ENCODE data around the gene PLSCR2. TPM values are rescaled to one million over a fixed set of nuclear protein-coding genes. Genes with fewer than 3 reads are reported as not detected.
"Not testable (repeated sequence)": the region's sequence is repeated elsewhere in the genome, so short reads cannot be mapped to it uniquely, and the experiment has no call there.

PLSCR2 gene
- total RNA-seq, 1 experiment from 2014 or later: not detected

DNA sequence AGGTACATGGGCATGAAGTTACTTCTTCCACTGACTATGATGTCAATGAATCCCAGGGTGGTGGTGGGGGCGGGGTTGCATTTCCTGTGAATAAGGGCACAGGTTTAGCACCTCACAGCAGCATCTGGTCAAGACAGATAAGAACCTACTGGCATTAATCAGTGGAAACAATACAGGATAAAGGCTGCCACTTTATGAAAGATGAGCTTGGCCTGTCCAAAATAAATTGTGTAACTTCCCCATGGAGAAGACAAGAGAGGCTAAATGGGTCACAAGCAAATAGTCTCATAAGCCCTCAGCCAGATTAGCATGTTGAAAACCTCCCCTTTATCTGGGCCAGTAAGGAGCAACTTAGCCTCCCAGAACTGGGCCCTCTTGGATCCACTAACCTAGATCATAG lies 27.4 kb upstream of the PLSCR2 start:
- Histone ChIP-seq H3K4me3 (no peak overlapping the region), H3K27me3 (no peaks in the 10 kb centered on the region), H3K9me3 (peaks cover 8% of the 10 kb centered on the region), H3K36me3 (no peaks in the 10 kb centered on the region)
- no peak for DNase-seq

DNA sequence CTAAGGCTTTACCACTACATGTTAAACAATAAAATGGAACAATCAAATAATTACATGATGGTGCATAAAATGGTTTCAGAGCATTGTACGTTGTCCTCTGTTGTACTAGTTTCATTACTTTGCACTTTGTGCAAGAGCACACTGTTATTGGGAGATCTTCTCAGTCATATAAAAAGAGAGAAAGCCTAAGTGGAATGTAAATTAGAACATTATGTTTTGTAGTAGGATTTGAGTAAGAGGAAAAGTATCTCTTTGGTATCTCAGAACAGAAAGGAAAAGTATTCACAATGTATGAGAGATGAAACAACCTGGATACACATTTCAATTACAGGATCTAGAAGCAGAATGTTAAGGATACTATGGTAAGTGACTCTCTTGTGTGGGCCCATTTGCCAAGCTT lies 26.9 kb upstream of the PLSCR2 start:
- H3K36me3 ChIP-seq: no peaks in the 10 kb centered on the region
- H3K4me3 ChIP-seq: no peak overlapping the region
- peaks cover 11% of the 10 kb centered on the region for H3K9me3 ChIP-seq
- H3K27me3 ChIP-seq: no peaks in the 10 kb centered on the region
- no peak for DNase-seq

DNA sequence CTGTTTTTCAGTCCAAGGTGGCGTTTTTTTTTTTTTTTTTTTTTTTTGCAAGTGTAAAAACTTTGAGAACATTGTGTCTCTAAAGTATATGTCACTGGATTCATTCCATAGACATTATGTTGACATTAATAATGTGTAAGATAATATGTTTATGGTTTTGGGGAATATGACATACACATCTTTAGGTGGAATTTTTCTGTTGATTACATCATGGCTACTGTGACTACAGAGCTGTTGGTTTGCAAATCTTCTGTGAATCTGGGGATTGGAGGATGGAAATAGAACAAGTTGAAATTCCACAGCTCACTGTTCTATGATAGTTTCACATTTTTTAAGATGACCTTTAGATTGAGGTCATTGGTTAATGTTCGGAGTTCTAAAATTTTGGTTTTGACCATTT lies 24.4 kb upstream of the PLSCR2 start:
- Histone ChIP-seq H3K9me3 (peaks cover 17% of the 10 kb centered on the region), H3K4me3 (no peak overlapping the region), H3K27me3 (no peaks in the 10 kb centered on the region), H3K36me3 (no peaks in the 10 kb centered on the region)
- no peak for DNase-seq

DNA sequence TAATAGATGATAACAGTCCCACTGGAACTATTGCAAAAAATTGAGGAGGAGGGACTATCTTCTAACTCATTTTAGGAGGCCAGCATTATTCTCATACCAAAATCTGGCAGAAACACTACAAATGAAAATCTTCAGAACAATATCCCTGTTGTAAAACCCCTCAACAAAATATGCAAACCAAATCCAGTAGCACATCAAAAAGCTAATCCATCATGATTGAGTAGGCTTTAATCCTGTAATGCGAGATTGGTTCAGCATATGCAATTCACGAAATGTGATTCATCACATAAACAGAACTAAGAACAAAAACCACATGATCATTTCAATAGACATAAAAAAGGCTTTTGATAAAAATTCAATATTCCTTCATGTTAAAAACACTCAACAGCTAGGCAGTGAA lies 23.9 kb upstream of the PLSCR2 start:
- no peak for DNase-seq
- no peaks in the 10 kb centered on the region for H3K36me3 ChIP-seq
- H3K4me3 ChIP-seq: no peak overlapping the region
- H3K27me3 ChIP-seq: no peaks in the 10 kb centered on the region
- peaks cover 20% of the 10 kb centered on the region for H3K9me3 ChIP-seq

DNA sequence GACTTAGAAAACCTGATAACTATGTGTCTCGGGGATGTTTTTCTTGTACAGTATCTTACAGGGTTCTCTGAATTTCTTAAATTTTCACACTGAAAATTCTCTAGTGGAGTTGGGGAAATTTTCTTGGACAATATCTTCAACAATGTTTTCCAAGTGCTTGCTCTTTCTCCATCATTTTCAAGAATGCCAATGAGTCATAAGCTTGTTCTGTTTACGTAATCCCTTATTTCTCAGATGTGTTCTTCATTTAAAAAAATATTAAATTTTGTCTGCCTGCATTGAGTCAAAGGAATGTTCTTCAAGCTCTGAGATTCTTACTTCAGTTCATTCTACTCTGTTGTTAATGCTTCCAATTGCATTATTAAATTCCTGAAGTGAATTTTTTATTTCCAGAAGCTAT lies 21.9 kb upstream of the PLSCR2 start:
- Histone ChIP-seq H3K27me3 (no peaks in the 10 kb centered on the region), H3K4me3 (no peak overlapping the region), H3K36me3 (no peaks in the 10 kb centered on the region), H3K9me3 (peaks cover 20% of the 10 kb centered on the region)
- DNase-seq: no peak

DNA sequence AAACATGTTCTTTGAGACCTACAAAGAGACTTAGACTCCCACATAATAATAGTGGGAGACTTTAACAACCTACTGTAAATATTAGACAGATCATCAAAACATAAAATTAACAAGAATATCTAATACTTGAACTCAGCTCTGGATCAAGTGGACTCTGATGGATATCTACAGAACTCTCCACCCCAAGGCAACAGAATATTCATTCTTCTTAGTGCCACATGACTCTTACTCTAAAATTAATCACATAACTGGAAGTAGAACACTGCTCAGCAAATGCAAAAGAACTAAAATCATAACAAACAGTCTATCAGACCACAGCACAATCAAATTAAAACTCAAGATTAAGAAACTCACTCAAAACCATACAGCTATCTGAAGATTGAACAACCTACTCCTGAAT lies 15.9 kb upstream of the PLSCR2 start:
- H3K36me3 ChIP-seq: no peaks in the 10 kb centered on the region
- no peak overlapping the region for H3K4me3 ChIP-seq
- H3K9me3 ChIP-seq: peaks cover 10% of the 10 kb centered on the region
- no peak for DNase-seq
- H3K27me3 ChIP-seq: no peaks in the 10 kb centered on the region

DNA sequence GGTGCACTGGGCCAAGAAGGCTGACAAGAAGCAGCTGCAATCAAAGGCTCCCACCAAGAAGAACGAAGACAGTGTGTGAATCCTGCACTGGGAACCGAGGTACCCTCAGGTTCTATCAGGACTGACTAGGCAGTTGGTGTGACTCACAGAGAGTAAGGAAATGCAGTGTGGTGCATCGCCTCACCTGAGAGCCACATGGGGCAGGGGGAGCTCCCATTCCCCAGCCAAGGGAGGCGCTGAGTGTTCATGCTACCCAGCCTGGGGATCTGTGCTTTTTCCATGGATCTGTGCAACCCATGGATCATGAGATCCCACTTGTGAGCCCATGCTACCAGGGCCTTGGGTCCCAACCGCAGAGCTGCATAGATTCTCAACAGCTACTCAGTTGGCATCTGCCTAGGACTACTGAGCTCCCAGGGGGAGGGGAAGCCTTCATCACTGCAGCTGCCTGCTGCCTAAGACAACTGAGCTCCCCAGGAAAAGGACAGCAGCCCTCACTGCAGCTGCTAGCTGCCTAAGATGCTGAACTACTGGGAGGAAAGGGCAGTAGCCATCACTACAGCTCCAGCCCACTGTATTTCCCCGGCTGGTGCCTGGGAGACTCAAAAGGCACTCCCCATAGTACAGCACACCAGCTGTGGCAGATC lies 6.9 kb upstream of the PLSCR2 start:
- no peak overlapping the region for H3K4me3 ChIP-seq
- no peak for DNase-seq
- no peaks in the 10 kb centered on the region for H3K36me3 ChIP-seq
- H3K27me3 ChIP-seq: no peaks in the 10 kb centered on the region
- H3K9me3 ChIP-seq: peaks cover 8% of the 10 kb centered on the region

DNA sequence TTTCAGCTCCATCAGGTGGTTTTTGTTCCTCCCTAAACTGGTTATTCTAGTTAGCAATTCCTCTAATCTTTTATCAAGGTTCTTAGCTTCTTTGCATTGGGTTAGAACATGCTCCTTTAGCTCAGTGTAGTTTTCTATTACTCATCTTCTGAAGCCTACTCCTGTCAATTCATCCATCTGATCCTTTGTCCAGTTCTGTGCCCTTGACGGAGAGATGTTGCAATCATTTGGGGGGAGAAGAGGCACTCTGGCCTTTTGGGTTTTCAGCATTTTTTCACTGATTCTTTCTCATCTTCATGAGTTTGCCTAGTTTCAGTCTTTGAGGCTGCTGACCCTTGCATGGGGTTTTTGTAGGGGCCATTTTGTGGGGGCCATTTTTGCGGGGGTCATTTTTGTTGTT lies 5.6 kb upstream of the PLSCR2 start:
- H3K27me3 ChIP-seq, H3K36me3 ChIP-seq, H3K9me3 ChIP-seq, H3K4me3 ChIP-seq, DNase-seq: not testable (repeated sequence)

DNA sequence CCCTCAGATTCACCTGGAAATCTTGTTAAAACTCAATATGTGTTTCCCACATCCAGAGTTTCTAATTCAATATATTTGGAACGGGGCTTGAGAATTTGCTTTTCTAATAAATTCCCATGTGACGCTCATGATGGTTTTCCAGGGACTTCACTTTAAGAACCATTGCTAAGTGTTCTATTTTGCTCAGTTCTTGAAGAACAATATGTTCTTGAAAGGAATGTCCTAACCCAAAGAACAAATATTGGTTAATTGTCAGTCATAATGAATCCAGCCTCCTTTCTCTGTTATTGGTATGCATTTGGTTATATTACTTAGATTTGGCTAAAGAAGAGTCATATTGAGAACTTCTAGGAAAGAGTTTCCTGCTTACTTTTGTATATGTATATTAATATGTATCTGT lies 4.4 kb upstream of the PLSCR2 start:
- H3K27me3 ChIP-seq: no peaks in the 10 kb centered on the region
- 0 out of 2 replicates have a peak, but pooled peaks cover 3% of the 10 kb centered on the region for H3K9me3 ChIP-seq
- no peak overlapping the region for H3K4me3 ChIP-seq
- no peaks in the 10 kb centered on the region for H3K36me3 ChIP-seq
- no peak for DNase-seq

DNA sequence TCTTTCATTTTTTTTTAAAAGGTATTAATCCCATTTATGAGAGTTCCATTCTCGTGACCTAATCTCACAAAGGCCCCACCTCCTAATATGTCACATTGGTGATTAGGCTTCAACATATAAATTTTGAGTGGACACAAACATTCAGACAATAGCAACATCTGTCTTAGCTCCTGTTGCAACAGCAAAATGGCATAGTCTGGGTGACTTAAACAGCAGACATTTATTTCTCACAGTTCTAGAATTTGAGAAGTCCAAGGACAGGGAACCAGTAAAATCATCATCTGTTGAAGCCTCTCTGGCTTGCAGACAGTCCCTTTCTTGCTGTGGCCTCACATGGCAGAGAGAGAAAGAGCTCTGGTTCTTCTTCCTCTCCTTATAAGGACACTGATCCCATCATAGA lies 3.2 kb upstream of the PLSCR2 start:
- no peaks in the 10 kb centered on the region for H3K27me3 ChIP-seq
- DNase-seq: no peak
- H3K9me3 ChIP-seq: no peaks in the 10 kb centered on the region
- H3K36me3 ChIP-seq: no peaks in the 10 kb centered on the region
- H3K4me3 ChIP-seq: no peak overlapping the region

DNA sequence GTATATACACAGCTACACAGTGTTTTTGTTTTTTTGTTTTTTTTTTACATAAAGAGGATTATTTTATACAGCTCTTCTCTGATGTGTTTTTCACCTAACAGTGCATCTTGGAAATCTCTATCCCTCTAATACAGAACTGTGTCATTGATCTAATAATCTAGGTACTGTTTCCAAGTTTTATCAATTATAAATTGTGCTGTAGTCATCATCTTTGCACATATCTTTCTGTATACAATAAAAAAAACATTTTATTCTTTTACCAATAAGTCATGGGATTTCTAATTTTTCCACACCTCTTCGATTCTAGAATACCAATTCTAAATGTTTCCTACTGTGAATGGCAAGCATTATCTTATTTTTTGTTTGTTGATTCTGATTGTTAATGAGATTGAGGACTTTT lies 1.7 kb upstream of the PLSCR2 start:
- Histone ChIP-seq H3K4me3 (no peak overlapping the region), H3K9me3 (no peaks in the 10 kb centered on the region), H3K36me3 (no peaks in the 10 kb centered on the region), H3K27me3 (no peaks in the 10 kb centered on the region)
- DNase-seq: no peak

DNA sequence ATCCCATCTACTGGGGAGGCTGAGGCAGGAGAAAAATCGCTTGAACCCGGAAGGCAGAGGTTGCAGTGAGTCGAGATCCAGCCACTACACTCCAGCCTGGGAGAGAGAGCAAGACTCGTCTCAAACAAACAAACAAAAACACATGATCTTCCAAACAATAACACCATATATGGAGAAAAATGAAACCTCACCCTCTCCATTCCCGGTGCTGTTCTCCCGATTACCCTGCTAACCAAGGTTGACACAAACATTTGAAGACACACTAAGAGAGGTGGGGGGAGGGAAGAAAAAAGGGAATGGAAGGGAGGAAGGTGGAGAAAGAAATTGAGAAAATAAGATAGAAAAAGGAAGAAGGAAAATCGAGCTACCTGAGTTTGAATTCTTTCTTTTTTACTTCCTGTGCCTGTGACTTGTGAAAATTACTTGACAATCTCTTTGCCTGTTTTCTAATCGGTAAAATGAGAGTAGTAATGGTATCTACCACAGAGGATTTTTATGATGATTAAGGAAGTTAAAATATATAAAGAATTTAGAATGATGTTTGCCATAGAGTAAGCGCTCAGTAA lies 1.1 kb upstream of the PLSCR2 start:
- Histone ChIP-seq H3K4me3 (no peak overlapping the region), H3K27me3 (no peaks in the 10 kb centered on the region), H3K9me3 (no peaks in the 10 kb centered on the region), H3K36me3 (no peaks in the 10 kb centered on the region)
- no peak for DNase-seq

DNA sequence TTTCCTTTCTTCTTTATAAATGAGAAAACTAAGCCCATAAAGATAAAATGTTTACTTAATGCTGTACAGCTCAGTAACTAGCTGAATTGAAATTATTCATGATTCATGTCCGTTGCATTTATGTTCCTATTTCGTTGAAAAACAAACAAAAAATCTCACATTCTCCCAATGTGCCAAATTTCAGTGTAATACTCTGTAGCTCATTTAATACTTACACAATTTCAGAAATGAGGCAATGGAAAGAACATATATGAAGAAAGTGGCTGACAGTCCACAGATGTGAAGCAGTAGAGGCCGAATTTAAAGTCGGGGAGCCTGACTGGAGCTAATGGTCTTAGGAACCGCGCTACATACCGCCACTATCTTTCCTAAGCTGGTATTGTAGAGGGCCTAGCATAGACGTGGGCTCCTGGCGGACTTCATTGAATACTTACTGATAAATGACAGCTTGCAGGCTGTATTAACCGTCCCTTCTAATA lies 651 bp downstream of the PLSCR2 start:
- DNase-seq: peak; percentile 11
- H3K9me3 ChIP-seq: no peaks in the 10 kb centered on the region
- H3K4me3 ChIP-seq: no peak overlapping the region
- no peaks in the 10 kb centered on the region for H3K27me3 ChIP-seq
- no peaks in the 10 kb centered on the region for H3K36me3 ChIP-seq

DNA sequence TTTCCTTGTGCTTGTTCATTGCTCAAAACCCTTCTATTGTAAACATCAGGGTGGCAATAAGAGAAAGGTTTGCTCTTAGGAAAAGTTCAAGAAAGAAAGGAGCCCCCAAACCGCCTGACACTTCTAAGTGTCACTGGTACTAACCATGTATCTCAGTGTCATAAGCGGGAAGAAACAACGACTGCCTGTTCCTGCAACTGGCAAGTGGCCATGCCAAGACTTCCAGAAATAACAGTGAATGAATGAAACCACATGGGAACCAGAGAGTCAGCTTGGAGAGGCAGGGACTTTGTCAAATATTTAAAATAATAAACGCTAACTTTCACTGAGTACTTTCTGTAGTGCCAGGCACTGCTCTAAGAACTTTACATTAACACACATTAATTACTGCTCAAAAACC lies 1.1 kb downstream of the PLSCR2 start:
- Histone ChIP-seq H3K27me3 (no peaks in the 10 kb centered on the region), H3K4me3 (no peak overlapping the region), H3K9me3 (no peaks in the 10 kb centered on the region), H3K36me3 (no peaks in the 10 kb centered on the region)
- DNase-seq: peak; percentile 69

DNA sequence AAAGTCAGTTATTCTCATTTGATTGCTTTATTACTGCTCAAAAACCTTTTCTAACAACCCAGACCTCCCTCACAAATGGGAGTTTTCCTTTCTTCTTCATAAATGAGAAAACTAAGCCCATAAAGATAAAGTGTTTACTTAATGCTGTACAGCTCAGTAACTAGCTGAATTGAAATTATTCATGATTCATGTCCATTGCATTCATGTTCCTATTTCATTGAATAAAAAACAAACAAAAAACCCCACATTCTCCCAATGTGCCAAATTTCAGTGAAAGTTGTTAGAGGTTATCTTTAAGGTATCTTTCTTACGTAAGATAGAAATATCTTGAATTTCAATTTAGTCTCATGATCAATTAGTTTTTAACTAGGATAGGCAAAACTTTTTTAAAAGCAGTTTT lies 2.8 kb downstream of the PLSCR2 start:
- no peaks in the 10 kb centered on the region for H3K27me3 ChIP-seq
- no peaks in the 10 kb centered on the region for H3K36me3 ChIP-seq
- no peak for DNase-seq
- H3K9me3 ChIP-seq: no peaks in the 10 kb centered on the region
- H3K4me3 ChIP-seq: no peak overlapping the region

DNA sequence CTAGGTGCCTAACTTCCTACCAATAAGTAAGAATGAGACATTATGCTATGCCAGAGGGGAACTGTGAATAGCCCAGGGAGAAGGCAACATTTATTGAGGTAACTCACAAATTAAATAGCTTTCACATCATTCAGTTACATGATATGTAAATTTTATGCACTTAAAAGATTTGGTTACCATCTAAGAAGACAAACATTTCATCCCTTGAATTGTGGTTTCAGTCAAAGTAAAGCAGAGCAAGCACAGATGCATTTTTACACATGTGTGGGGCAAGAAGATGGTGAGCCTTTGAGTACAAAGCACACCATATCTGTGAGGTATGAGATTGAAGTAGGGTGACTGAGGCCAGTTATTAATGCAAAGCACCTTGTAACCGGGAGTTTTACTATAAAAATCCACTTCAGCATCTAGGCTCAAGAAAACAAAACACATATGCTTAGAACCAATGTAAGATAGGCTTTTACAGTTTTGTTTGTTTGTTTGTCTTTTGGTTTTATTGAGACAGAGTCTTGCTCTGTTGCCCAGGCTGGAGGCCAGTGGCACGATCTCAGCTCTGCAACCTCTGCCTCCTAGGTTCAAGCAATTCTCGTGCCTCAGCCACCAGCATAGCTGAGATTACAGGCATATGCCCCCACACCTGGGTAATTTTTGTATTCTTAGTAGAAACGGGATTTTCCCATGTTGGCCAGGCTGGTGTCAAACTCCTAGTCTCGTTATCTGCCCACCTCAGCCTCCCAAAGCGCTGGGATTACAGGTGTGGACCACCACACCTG lies 3.5 kb downstream of the PLSCR2 start:
- peak; percentile 25 for DNase-seq
- no peaks in the 10 kb centered on the region for H3K36me3 ChIP-seq
- no peaks in the 10 kb centered on the region for H3K27me3 ChIP-seq

DNA sequence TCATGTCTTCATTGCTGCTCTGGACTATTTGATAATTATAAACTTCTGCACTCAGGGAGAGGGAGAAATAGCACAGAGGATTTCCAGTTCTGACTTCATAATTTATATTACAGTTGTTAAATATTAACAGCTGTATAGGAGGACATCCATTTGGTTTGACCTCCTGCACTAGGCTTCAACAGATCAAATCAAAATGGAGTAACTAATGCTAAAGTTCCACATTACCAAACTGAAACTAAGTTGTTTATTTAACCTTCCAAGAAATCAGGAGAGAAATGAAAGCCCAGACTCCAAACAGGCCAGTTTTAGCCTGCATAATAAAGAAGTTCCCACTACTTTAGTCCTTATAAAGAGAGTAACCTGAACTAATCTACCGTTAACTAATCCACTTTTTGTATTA lies 4.6 kb downstream of the PLSCR2 start:
- Histone ChIP-seq H3K36me3 (no peaks in the 10 kb centered on the region), H3K27me3 (no peaks in the 10 kb centered on the region), H3K4me3 (no peak overlapping the region), H3K9me3 (no peaks in the 10 kb centered on the region)
- no peak for DNase-seq

More for the DNA sequence above, 3.5 kb downstream of the PLSCR2 start:
- no peak overlapping the region for H3K4me3 ChIP-seq
- no peaks in the 10 kb centered on the region for H3K9me3 ChIP-seq
